Transverse colon (tissue), 4 donors: ENCODE measurements around the gene MYADM. TPM values are rescaled to one million over a fixed set of nuclear protein-coding genes. Genes with fewer than 3 reads are reported as not detected.

Experiments used
- DNase-seq: peaks from one replicate; pipeline ENCODE4 v3.0.0-alpha.2; 2019
- H3K27ac ChIP-seq, 4 donors: fragments of 200-600 bp; sonication (generic); 2 replicates each; pipeline ENCODE4 v1.5.1; 2016 to 2018; ENCODE audit warnings: inconsistent platforms in 4 of 4
- H3K27me3 ChIP-seq: fragments of 200-600 bp; sonication (generic); 2 replicates; pipeline ENCODE4 v1.5.1; 2017; ENCODE audit warnings: inconsistent platforms
- H3K36me3 ChIP-seq, 4 donors: fragments of 200-600 bp; sonication (generic); 2 replicates each; pipeline ENCODE4 v1.5.1; 2017 to 2019; ENCODE audit warnings: inconsistent platforms in 4 of 4
- H3K4me1 ChIP-seq, 4 donors: fragments of 200-600 bp; sonication (generic); 2 replicates each; pipeline ENCODE4 v1.5.1; 2017 to 2020; ENCODE audit warnings: inconsistent platforms in 4 of 4
- H3K4me3 ChIP-seq, 4 donors: fragments of 200-600 bp; sonication (generic); 1 replicate in 1 of 4; 2 replicates in 3 of 4; pipeline versions ENCODE4 v1.5.1 to v1.6.1; 2017 to 2019; ENCODE audit warnings: inconsistent platforms in 4 of 4
- H3K9me3 ChIP-seq, 2 donors: fragments of 200-600 bp; sonication (generic); 2 replicates each; pipeline ENCODE4 v1.5.1; 2017 to 2019; ENCODE audit warnings: inconsistent platforms in 2 of 2
- EP300 ChIP-seq: sonication (generic); formaldehyde crosslinking; IDR thresholded peaks from one replicate; pipeline ENCODE4 v1.6.1; 2017; ENCODE audit warnings: antibody characterized with exemption, low read depth
- POLR2A ChIP-seq: fragments of 450-650 bp; IDR thresholded peaks from one replicate; pipeline ENCODE4 v1.6.1; 2016; ENCODE audit warnings: antibody characterized with exemption, mild to moderate bottlenecking, moderate library complexity
- POLR2AphosphoS5 ChIP-seq, 3 donors: sonication (generic); formaldehyde crosslinking; IDR thresholded peaks; one replicate each; pipeline ENCODE4 v1.6.1; 2016; ENCODE audit warnings: antibody characterized with exemption in 3 of 3
- WGBS, 2 donors: methylation state at CpG; one replicate each; pipeline ENCODE4 v1.1.5; 2018; ENCODE audit warnings: low coverage in 1 of 2; 5-methylcytosine and 5-hydroxymethylcytosine counted together
- in situ Hi-C, 4 donors: fragments of 200-750 bp; cut with MboI; loops; one replicate each; pipeline versions ENCODE4 v1.15.0 to v1.15.1; 2017; ENCODE audit warnings: low sequenced_read_pairs in 3 of 4, low pct_ligation_motif_present in 1 of 4, low pct_unique_long_range_greater_than_20kb in 1 of 4
- intact Hi-C: fragments of 100-400 bp; cut with DNase I; formaldehyde crosslinking; loops from one replicate; pipeline ENCODE4 v1.15.1; 2023; ENCODE audit warnings: low total_unique reads
- total RNA-seq, 4 donors: library from RNA; depleted of rRNA; stranded (reverse); fragments of >200 nt; gene quantifications; one replicate each; pipeline ENCODE4 v1.1.0, GENCODE V29; 2016
- TF ChIP-seq, protein P1 (sequence below), 5 experiments: fragments of 200-600 bp in 3 of 5; fragments of 450-650 bp in 2 of 5; sonication (generic) in 3 of 5; IDR thresholded peaks; 1 replicate in 2 of 5; 2 replicates in 3 of 5; pipeline ENCODE4 v1.5.1; 2016 to 2017; ENCODE audit warnings: antibody characterized with exemption in 5 of 5, inconsistent platforms in 3 of 5, mild to moderate bottlenecking in 2 of 5, moderate library complexity in 1 of 5

MYADM gene
- total RNA-seq, 4 donors from 2014 or later, result 33.3 to 222 (median 79.1) TPM

DNA sequence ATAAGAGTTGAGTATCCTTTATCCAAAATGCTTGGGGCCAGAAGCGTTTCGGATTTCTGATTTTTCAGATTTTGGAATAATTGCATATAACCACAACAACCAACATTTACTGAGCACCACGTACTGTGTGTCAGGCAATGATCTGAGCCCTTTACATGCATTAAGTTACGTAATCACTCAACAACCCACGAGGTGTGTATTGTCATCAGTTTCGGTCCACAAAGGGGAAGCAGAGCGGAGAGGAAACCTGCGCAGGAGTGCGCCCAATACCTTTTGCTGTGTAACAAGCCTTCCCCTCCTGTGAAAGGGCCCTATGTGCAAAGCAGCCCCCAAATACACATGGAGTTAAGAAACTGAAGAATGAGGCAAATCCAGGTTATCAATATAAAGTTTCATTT, 22.8 kb upstream of the MYADM start:
- Histone ChIP-seq H3K4me3 (no peak overlapping the region), H3K27ac (no peak overlapping the region), H3K36me3 (no peaks in the 10 kb centered on the region), H3K27me3 (peaks cover 7% of the 10 kb centered on the region), H3K9me3 (no peaks in the 10 kb centered on the region), H3K4me1 (peaks cover 0 to 16% (median 0%) of the 10 kb centered on the region in 4 donors)
- TF ChIP-seq, protein P1, sequence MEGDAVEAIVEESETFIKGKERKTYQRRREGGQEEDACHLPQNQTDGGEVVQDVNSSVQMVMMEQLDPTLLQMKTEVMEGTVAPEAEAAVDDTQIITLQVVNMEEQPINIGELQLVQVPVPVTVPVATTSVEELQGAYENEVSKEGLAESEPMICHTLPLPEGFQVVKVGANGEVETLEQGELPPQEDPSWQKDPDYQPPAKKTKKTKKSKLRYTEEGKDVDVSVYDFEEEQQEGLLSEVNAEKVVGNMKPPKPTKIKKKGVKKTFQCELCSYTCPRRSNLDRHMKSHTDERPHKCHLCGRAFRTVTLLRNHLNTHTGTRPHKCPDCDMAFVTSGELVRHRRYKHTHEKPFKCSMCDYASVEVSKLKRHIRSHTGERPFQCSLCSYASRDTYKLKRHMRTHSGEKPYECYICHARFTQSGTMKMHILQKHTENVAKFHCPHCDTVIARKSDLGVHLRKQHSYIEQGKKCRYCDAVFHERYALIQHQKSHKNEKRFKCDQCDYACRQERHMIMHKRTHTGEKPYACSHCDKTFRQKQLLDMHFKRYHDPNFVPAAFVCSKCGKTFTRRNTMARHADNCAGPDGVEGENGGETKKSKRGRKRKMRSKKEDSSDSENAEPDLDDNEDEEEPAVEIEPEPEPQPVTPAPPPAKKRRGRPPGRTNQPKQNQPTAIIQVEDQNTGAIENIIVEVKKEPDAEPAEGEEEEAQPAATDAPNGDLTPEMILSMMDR (IDR thresholded peaks at IDR 0.05), result no peak
- TF ChIP-seq POLR2A, result no peak
- no peak for TF ChIP-seq EP300
- no peak for TF ChIP-seq POLR2AphosphoS5 (IDR thresholded peaks at IDR 0.05)
- intact Hi-C loops (loop anchor here (5.0 kb wide), 1 partner anchor 177 kb away; no protein-coding TSS in a partner anchor), in situ Hi-C loops (loop anchor here in 3 of 4 donors (5.0 to 10.0 kb wide), 3 partner anchors 42 to 180 kb away; partner anchors contain the start of gene CACNG7 (in 1 of the 3))
- 79 to 100% methylated on average over 3 to 9 of the region's 9 CpGs for WGBS, 2 donors
- DNase-seq, result no peak

DNA sequence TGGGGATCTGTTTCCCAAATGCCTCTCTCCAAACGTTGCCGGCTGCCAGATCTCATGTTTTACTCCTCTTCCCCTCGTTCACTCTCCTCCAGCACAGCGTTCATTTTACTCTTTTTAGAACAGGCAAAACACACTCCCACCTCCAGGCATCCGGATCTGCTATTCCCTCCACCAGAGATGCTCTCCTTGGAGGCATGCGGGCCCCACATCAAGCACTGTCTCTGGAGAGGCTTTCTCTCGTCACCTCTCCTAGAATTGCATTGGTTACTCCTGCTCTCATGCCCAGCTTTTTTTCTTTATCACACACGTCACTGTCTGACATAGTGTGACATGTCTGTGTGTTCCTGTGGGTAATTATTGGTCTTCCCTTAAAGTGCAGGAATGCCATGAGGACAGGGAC, 20.1 kb upstream of the MYADM start:
- TF ChIP-seq POLR2A (no peak), EP300 (no peak), POLR2AphosphoS5 (IDR thresholded peaks at IDR 0.05) (no peak)
- TF ChIP-seq, protein P1 (IDR thresholded peaks at IDR 0.05), result no peak
- no peaks in the 10 kb centered on the region for H3K36me3 ChIP-seq
- H3K4me3 ChIP-seq, result no peak overlapping the region
- no peaks in the 10 kb centered on the region for H3K9me3 ChIP-seq
- peaks cover 0 to 7% (median 0%) of the 10 kb centered on the region in 4 donors for H3K4me1 ChIP-seq
- H3K27ac ChIP-seq, result no peak overlapping the region
- in situ Hi-C loops (loop anchor here in 2 of 4 donors (10.0 kb wide), 2 partner anchors 57 to 177 kb away; partner anchors contain the start of gene CACNG7 (in 1 of the 2)), intact Hi-C loops (no loop called here)
- 40 to 53% methylated on average over 4 to 8 of the region's 8 CpGs for WGBS, 2 donors
- peaks cover 7% of the 10 kb centered on the region for H3K27me3 ChIP-seq
- DNase-seq, result no peak

GRCh38 chr19:53849237-53849676, 18.4 kb upstream of the MYADM start:
- Histone ChIP-seq H3K36me3 (no peaks in the 10 kb centered on the region), H3K4me1 (peaks cover 0 to 5% (median 0%) of the 10 kb centered on the region in 4 donors), H3K27ac (no peak overlapping the region), H3K27me3 (peaks cover 7% of the 10 kb centered on the region), H3K9me3 (no peaks in the 10 kb centered on the region), H3K4me3 (no peak overlapping the region)
- intact Hi-C loops (no loop called here), in situ Hi-C loops (loop anchor here in 2 of 4 donors (10.0 kb wide), 2 partner anchors 56 to 176 kb away; partner anchors contain the start of gene CACNG7 (in 1 of the 2))
- 47 to 55% methylated on average over 9 to 11 of the region's 11 CpGs for WGBS, 2 donors
- TF ChIP-seq POLR2A, result no peak
- TF ChIP-seq, protein P1 (IDR thresholded peaks at IDR 0.05), result no peak
- no peak for TF ChIP-seq EP300
- no peak for TF ChIP-seq POLR2AphosphoS5 (IDR thresholded peaks at IDR 0.05)
- DNase-seq, result no peak

GRCh38 chr19:53853707-53854106, 14.0 kb upstream of the MYADM start:
- Histone ChIP-seq H3K4me1 (peaks cover 0 to 5% (median 0%) of the 10 kb centered on the region in 4 donors), H3K9me3 (no peaks in the 10 kb centered on the region), H3K36me3 (no peaks in the 10 kb centered on the region), H3K27ac (peak overlapping the region in 1 of 4 donors; percentile 41), H3K4me3 (no peak overlapping the region), H3K27me3 (no peaks in the 10 kb centered on the region)
- WGBS, 2 donors, result 71% methylated on average over 2 of the region's 2 CpGs; no CpG with 5 or more reads in 1 of the 2 donors
- DNase-seq, result no peak
- no peak for TF ChIP-seq POLR2A
- no peak for TF ChIP-seq POLR2AphosphoS5 (IDR thresholded peaks at IDR 0.05)
- no peak for TF ChIP-seq EP300
- TF ChIP-seq, protein P1 (IDR thresholded peaks at IDR 0.05), result no peak
- in situ Hi-C loops, result no loop called here
- intact Hi-C loops, result loop anchor here (2.0 kb wide), 1 partner anchor 29 kb away; the partner anchor contains the start of gene PRKCG
